ENCODE results near the gene MARCO. TPM values are rescaled to one million over a fixed set of nuclear protein-coding genes. Genes with fewer than 3 reads are reported as not detected.

Gene MARCO
- total and polyA plus RNA-seq, 2 of the 8 experiments (the other 6 are each of a cell fraction or from before 2014, with no cell fraction given) = not detected

DNA sequence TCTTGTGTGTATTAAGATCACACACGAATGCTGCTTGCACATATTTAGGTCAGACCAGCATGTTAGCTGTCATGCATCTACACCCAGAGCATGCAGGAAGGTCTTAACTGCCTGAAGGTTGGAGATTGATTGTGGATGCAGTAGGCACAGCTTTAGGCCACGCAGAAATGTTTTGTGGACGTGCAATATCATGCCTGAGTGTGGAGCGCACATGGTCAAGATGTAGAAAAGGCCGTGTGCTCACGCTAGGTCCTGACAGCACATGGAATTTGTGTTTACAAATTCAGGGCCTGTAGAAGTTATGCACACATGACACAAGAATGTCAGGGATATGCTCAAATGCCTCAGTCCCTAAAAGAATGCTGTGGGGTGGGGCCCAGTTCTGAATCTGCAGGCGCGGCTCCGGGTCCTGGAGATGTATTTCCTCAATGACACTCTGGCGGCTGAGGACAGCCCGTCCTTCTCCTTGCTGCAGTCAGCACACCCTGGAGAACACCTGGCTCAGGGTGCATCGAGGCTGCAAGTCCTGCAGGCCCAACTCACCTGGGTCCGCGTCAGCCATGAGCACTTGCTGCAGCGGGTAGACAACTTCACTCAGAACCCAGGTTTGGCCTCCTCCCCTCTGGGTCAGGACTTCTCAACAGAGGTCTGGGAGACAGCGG, 27.9 kb downstream of the MARCO start (continued):
- TF ChIP-seq BRCA1 (IDR thresholded peaks at IDR 0.05; ENCODE audit: low read depth, low read length) (no peak), JUND (IDR thresholded peaks at IDR 0.05; ENCODE audit: low read length) (no peak), TCF12 (IDR thresholded peaks at IDR 0.05; ENCODE audit: low read depth, low read length) (no peak), SP2 (IDR thresholded peaks at IDR 0.05; ENCODE audit: low read length) (no peak)

Data from H1 (cell line).